ENCODE measurements around the gene IKBKG.
"Not testable (repeated sequence)": the region's sequence is repeated elsewhere in the genome, so short reads cannot be mapped to it uniquely, and the experiment has no call there.

Gene IKBKG

DNA sequence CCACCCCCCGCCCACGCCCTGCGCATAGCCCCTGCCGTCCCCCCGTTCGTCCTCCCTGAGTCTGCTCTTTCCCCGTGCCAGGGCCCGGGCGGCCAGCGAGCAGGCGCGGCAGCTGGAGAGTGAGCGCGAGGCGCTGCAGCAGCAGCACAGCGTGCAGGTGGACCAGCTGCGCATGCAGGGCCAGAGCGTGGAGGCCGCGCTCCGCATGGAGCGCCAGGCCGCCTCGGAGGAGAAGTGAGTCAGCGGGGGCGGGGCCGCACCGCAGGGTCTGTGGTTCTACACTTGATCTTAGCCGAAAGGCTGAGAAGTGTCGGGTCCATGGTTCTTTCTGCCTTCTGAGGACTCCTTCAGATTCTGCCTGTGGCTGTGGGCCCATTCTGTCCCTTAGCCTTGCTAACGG, 12.9 kb downstream of the IKBKG start:
- DNase-seq, result not testable (repeated sequence)

DNA sequence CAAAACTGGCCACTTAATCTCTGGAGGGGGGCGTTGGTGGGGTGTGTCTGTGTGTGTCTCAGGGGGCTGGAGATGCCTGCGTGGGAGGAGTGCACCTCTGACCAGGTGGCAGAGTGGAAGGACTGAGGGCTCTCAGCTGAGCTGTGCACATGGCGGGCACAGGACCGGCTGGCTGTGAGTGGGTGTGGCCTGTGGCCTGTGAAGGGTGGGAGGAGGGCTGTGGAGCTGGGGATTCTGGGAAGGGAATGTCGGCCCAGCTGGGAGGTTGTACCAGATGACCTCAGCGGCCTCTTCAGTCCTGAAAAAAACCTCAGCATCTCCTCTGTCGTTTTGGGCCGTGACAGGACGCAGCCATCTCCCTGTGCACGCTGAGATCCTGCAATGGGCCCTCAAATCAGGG, 14.9 kb downstream of the IKBKG start:
- not testable (repeated sequence) for DNase-seq

DNA sequence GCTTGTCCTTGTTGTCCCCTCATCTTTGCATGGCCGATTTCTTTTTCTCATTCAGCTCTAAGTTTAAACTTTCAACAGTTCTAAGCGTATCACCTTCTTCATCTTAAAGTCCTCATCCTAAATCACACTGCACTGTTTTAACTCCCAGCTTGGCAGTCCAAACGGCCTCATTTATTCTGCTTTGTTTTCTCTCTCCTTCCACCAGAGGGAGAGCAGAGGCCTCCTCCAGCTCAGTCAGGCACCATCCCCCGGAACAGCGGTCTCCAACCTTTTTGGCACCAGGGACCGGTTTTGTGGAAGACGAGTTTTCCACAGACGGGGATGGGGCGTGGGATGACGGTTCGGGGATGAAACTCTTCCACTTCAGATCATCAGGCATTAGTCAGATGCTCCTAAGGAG, 22.9 kb downstream of the IKBKG start:
- not testable (repeated sequence) for DNase-seq

DNA sequence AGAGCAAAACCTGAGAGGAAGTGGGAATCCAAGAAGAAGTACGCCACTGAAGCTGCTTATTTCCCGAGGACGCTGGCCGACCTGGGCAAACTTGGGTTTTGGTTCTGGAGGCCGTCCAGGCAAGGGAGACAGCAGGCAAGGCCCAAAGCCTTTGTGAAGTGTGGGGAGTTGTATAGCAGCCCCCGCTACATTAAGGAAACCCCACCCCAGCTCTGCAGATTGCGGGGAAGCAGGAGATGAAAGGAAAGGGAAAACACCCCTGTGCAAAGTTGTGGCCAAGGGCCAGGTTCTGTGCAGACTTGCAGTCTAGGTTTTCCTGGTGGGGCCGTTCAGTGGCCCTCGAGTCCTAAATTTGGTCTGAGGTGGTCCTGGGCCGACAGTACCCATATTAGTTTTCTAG, 25.6 kb downstream of the IKBKG start:
- DNase-seq, result not testable (repeated sequence)

DNA sequence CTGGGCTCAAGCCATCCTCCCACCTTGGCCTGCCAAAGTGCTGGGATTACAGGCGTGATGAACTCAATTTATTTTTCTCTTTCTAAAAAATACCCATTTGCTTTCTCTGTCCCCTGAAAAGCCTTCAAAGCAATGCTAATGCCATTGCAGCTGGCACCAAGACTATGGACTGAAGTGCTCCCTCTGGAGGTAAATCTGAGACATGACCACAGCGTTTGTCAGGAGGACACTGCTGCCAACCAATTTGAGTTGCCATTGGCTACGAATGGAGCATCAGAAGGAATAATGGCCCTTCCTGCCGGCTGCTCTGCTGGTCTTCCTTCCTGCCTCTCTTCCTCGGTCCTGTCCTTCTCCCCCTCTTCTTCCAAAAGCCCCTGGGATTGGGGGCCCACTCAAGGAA, 27.7 kb downstream of the IKBKG start:
- DNase-seq, result not testable (repeated sequence)

DNA sequence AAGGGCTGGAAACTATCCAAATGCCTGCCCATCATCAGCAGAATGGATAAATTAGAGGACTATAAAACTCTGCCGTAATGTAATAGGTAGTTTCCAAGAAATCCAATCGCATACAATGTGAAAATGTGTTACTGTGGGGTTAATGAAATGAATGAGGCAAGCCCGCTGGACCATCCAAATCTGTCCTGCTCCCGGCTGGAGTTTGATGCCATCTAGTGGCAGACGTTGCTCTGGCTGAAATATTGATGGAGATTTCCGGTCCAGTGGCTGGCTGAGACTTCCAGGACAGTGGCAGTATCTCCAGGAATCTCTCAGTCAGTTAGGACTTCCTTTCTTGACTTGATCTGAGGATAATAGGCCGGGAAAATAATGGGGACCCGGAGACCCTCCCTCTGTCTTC, 35.6 kb downstream of the IKBKG start:
- DNase-seq, result not testable (repeated sequence)

DNA sequence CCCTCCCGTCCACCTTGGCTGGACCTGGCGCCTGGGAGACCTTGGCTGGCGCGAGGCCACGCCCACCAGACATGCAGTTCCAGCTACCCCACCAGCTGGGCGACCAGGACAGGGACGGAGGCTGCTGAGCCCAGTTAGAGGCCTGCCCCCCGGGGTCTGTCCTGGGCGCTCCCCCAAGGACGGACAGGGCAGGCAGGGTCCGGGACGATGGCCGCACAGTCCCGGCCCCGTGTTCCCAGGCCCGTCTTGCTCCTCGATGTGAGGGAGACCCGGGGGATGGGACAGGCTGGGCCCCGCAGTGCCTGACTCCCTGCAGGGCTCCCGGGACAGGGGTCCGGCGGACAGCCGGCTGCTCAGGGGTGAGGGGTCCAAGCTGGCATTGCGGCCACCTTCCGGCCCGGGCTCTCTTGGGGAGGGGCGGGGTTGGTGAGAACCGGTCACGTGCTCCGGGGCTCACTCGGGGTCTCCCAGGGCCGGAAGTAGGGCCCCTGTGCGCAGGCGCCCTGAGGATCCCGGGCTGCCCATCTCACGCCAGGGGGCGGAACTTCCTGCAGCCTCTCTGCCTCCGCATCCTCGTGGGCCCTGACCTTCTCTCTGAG, 37.3 kb downstream of the IKBKG start, which contains the start of gene CTAG1A:
TSS of gene CTAG1A (plus strand) at position 549 of the 599 bp plus-strand sequence. CDS start 74 bp downstream, outside the sequence.
- not testable (repeated sequence) for DNase-seq

DNA sequence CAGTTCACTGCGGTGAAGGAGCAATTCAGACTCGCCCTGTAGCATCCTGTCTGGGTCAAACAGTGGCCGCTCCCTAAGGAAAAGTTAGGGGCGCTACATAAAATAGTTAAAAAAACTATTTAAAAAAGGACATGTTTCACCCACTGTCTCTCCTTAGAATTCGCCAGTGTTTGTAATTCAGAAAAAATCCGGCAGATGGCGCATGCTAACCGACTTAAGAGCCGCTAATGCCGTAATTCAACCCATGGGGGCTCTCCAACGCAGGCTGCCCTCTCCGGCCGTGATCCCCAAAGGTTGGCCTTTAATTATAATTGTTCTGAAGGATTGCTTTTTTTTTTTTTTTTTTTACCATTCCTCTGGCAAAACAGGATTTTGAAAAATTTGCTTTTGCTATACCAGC, 43.0 kb downstream of the IKBKG start:
- DNase-seq, result not testable (repeated sequence)

DNA sequence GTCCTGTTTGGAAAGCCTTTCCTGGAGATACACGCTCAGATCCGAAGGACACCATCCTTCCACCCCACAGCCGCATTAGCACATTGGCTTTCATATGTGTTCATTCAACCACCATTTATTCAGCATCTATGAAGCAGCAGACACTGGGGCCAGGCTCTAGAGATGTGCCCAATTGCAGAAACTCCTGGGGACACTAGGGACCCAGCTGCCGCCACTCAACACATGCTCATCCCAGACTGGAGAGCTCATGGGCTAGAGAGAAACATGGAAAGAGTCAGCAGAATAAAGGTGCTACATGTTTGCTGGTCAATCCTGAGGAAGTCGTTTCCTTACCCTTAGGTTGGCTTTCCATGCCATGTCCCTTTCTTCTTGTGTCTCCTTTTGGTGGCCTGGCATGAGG, 45.1 kb downstream of the IKBKG start:
- DNase-seq, result no peak

DNA sequence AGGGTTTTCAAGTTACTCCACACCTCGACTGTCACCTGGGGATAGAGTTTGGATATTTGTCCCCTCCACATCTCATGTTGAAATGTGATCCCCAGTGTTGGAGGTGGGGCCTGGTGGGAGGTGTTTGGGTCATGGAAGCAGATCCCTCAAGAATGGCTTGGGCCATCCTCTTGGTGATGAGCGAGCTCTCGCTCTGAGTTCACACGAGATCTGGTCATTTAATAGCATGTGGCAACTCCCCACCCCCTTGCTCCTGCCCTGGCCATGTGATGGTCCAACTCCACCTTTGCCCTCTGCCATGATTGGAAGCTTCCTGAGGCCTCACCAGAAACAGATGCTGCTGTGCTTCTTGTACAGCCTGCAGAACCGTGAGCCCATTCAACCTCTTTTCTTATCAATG, 45.8 kb downstream of the IKBKG start:
- no peak for DNase-seq

DNA sequence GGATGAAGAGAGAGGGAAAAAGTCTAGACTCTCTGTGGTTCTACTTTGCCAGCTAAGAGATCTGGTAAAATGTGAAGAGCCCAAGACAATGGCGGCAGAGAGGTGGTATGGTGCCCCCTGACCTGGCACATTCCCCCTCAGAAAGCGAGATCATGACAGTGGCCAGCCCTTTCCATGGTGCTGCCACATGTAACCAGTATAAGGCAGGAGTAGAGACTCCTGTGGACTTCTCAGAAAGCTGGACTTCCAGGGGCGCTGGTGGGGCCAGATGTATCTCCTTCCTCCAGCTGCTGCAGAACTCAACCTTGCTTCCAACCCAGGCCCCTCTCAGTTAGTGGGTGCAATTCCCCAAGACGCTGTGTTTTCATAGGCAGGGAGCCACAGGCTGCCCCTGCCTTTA, 47.1 kb downstream of the IKBKG start:
- no peak for DNase-seq

DNA sequence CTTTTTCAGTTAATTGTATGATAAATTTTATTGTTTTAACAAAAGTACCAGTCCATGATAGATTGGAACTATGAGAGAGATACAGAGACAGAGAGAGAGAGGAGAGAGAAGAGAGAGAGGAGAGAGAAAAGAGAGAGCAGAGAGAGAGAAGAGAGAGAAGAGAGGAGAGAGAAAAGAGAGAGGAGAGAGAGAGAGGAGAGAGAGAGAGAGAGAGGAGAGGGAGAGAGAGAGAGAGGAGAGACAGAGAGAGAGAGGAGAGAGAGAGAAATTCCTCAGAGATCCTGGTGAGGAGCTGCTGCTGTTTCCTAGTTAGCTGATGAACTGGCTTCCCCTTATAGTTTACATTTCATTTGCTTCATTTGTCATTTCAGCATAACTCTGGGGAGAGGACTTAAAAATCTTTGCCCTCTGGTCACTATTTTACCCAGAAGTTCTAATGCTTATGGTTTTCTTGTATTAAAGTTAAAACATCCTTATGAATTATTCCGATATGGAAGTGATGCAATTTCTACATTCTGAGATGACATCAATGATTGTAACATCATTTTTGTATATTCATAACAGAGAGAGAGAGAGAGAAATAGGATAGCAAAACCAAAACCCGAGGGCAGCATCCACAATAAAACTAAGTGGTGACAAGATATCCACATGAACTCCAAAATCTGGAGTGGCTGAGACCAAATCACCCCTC, 48.3 kb downstream of the IKBKG start:
- DNase-seq, result peak in 1 of 2 donors; percentile 16

DNA sequence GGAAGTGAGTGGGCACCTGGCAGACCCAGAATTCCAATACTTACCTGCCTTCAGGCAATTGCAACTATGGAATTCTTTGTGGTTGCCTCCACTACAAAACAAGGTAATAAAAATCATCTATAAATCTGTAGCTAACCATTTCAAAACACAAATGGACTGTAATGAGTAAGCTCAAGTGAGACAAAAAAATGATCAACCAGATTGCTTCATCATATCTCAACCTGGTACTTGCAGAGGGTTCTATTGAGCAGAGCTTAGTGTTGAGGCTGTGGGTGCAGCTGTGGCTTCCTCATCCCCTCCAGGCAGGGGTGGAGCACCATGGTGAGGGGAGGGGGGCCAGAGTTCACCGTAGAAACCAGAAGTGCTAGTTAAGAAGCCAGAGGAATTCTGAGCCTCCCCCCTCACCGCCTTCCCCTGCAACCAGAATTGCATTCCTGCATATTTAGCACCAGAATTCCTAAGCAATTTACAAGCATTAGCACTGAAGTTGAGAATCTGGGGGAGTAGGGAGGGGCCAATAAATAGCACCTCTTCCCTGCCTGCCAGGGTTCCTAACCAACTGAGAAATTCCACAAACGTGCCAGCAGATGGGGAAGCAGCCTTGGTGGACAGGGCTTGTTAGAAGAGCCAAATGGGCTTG, 49.0 kb downstream of the IKBKG start:
- DNase-seq, result no peak

DNA sequence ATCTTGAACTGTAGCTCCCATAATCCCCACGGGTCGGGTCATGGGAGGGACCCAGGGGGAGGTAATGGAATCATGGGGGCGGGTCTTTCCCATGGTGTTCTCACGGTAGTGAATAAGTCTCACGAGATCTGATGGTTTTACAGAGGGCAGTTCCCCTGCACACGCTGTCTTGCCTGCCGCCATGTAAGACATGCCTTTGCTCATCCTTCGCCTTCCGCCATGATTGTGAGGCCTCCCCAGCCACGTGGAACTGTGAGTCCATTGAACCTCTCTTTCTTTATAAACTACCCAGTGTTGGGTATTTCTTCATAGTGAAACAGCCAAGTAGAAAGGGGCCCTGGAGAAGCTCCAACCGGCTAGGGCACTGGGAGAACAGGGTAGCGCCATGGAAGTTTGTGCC, 49.8 kb downstream of the IKBKG start:
- no peak for DNase-seq

DNA sequence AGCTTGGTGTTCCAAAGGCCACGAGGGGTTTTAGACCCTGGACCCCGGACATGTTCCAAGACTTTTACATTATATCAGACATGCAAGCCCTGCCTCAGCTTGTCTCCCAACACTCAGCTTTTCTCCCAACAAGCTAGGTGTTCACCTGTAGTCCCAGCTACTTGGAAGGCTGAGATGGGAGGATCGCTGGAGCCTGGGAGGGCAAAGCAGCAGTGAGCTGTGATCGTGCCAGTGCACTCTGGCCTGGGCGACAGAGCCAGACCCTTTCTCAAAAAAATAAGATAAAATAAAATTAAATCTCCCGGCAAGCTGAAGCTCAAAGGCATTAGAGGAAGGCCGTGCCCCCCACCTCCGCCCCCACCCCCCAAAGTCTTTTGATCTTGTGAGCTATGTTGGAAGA, 51.2 kb downstream of the IKBKG start:
- DNase-seq, result no peak

DNA sequence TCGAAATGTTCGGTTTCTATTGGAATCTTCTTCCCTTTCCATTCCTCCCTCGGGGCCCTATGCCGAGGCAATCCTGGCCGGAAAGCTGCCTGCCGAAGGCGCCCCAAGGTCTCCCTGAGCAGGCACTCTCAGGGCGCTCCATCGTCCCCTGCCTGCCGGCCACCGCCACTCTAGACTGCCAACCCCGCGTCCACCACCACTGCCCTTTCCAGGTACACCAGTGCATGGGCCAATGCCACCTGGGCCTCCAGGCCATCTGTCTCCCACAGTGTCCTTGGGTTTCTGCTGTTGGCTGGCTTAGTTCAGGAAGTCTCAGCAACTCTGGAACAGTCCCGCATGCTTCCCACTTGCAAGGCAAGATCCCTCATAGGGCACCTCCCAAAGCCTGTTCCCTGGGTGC, 52.1 kb downstream of the IKBKG start:
- no peak for DNase-seq

DNA sequence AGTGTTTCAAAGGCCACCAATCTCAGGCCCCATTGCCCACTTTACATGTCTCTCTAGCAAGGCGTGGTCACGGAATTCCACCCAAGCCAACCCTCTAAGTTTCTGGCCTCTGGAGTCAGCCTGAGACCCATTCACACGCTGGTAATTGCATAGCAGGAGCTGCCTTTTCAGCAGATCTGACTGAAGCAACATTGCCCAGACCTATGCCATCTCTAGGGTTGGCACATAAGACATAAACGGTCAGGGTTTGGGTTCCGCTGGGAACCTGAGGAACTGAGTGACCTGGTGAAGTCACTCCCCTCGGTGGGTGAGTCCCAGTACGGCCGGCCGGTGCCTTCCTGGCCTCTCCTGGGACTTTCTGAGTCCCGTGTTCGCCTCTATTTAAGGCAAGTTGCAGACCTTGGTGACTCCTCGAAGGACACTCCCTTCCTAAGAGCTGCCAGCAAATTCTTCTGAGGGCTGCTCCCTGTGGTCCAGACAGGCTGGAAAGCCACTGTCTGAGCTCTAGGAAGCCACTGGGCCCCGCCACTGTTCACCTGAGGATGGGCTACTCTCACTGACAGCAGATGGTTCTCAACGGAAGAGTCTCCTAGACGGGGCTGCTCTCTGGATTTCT, 53.4 kb downstream of the IKBKG start:
- no peak for DNase-seq

DNA sequence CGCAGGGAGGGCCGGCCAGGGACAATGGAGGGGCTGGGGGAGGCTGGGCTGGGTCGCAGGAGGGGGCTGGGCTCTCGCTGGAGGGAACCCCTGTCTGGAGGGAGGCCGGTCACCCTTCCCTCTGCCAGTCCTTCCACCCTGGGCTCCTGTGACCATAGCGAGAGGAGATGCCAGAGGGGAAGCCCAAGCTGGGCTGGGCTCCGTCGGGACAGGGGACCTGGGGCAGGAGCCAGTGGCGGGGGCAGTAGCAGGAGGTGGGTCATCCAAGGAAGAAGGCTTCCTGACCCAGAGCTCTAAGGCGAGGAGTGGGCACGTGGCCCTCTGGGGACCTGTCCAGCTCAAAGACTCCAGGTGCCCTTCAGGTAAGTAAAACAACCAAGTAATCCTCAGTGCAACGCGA, 54.8 kb downstream of the IKBKG start:
- no peak for DNase-seq

DNA sequence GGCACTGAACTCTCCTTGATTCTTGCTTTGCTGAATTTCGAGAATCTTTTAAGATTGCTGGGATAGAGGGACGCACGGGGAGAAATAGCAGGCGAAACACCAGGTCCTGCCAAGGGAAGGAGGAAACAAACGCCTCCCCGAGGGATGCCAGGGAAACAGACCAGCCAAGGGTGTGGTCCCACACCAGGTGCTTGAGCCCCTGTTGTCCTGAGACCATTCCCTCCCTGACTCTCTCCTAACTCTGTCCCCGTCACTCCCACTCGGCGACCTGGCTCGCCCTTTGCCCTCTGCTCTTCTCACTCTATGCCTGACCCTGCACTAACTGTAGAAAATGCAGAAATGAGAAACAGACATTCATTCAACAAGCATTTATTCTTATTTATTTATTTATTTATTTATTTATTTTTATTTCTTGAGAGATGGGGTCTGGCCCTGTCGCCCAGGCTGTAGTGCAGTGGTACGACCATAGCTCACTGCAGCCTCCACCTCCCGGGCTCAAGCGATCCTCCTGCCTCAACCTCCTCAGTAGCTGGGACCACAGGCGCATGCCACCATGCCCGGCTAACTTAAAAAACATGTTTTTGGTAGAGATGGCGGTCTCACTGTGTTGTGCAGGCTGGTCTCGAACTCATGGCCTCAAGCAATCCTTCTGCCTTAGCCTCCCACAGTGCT, 55.5 kb downstream of the IKBKG start:
- no peak for DNase-seq

DNA sequence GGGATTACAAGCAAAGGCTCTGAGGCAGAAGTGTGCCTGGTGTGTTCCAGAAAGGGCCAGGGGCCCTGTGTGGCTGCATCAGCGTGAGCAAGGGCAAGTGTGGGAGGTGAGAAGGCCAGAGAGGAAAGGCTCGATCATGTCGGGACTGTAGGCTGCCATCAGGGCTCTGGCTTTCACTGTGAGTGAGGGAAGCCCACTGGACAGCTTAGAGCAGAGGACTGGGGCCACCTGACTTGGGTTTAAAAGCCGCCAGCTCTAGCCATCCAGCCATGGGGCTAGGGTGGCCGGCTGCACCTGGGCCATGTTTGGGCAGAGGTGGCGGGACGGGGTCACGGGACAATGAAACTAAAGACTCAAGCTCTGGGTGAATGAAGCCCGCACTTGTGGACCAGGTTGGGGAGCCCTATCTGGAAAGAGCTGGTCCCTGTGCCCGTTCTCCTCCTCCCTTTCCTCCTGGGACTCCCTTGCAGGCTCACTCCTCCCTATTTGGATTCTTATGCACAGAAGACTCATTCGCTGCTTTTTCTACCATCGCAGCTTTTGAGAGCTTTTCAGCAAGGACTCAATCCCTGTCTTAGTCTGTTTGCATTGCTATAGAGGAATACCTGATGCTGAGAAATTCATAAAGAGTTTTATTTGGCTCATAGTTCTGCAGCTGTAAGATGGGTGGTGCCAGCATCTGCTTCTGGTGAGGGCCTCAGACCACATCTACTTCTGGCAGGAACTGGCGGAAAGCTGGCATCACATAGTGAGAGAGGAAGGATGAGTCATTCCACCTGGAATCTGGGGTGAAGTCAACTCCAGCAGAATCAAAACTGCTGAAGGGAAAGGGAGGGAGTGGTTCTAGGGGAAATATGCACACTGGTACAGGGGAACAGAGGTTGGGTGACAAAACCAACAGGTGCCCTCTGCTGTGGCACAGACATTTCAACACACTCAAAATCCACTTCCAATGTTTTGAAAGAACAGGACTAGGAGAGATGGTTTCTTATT, 56.3 kb downstream of the IKBKG start:
- no peak for DNase-seq

DNA sequence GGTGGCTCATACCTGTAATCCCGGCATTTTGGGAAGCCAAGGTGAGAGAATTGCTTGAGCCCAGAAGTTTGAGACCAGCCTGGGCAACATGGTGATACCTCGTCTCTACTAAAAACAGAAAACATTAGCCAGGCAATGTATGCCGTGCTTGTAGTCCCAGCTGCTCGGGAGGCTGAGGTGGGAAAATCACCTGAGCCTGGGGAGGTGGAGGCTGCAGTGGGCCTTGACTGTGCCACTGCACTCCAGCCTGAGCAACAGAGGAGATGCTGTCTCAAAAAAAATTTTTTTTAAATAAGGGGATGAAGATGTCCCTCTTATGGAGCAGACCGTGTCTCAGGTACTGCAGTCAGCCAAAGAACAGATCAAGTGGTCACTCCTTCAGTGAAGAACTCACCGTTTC, 58.1 kb downstream of the IKBKG start:
- no peak for DNase-seq

DNA sequence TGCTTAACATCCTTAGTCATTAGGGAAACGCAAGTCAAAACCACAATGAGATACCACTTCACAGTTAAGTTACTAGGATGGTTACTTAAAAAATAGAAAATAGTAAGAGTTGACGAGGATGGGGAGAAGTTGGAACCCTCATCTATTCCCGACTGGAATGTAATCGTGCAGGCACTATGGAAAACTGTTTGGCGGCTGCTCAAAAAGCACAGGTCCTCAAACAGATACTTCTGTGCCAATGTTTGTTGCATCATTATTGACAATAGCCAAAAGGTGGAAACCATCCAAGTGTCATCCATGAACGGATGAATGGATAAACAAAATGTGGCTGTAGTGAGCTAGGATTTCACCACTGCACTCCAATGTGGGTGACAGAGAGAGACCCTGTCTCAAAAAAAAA, 60.0 kb downstream of the IKBKG start:
- no peak for DNase-seq
